ENCODE data around the gene NELFE. TPM values are rescaled to one million over a fixed set of nuclear protein-coding genes. Genes with fewer than 3 reads are reported as not detected.

NELFE gene
- total RNA-seq, 2 donors from 2014 or later: 88.9 to 94.0 TPM

DNA sequence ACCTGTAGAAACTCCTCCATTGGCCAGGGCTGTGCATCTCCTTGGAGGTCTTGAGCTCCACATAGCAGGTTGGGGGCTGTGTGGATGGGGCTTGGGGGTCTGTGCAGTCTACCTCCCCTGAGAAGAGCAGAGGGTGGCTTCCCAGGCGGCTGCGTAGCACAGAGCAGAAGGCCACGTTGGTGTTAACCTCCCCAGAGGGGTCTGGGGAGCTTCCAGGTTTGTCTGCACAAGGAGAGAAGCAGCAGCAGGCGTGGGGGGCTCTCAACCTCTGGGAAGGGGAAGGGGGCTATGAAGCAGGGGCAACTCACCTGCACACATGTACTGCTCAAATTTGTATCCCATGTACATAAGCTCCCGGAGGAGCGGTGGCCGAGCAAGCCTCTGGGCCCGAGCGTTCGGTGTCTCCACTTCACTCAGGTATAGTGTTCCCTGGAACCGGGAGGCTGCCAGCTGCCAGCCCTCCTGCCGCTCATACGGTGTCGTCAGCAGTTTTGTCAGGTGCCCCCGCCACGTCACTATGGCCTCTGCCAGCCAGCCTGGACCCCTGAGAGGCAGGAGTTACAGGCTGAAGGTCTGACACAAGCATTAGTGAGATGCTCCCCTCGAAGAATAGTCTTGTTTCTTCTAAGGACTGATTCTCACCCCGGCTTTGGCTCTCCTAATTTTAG lies 12.0 kb upstream of the NELFE start:
- Histone ChIP-seq H3K36me3 (peaks cover 7 to 12% of the 10 kb centered on the region in 2 donors), H3K4me1 (replicated peaks) (peaks cover 10% of the 10 kb centered on the region), H3K9me3 (no peaks in the 10 kb centered on the region), H3K27me3 (replicated peaks; ENCODE audit: insufficient read depth) (no peaks in the 10 kb centered on the region), H3K4me3 (peak overlapping the region; percentile 64 to 75), H3K27ac (peak overlapping the region; percentile 98 to 99)
- no peak for DNase-seq (ENCODE audit: low spot score)
- TF ChIP-seq CTCF (IDR thresholded peaks at IDR 0.05) (no peak), POLR2A (IDR thresholded peaks at IDR 0.05) (no peak), POLR2AphosphoS5 (IDR thresholded peaks at IDR 0.05) (no peak)
- 72% methylated on average over 18 of the region's 18 CpGs for WGBS
- intact Hi-C loops (cut with DNase I): no loop called here

GRCh38 chr6:31969712-31970603 lies 11.2 kb upstream of the NELFE start:
- 71% methylated on average over 17 of the region's 17 CpGs for WGBS
- no peak overlapping the region for H3K4me3 ChIP-seq
- intact Hi-C loops (cut with DNase I): loop anchor here (10.0 kb wide), 1 partner anchor 185 kb away; the partner anchor contains the start of genes PPT2 and PRRT1

DNA sequence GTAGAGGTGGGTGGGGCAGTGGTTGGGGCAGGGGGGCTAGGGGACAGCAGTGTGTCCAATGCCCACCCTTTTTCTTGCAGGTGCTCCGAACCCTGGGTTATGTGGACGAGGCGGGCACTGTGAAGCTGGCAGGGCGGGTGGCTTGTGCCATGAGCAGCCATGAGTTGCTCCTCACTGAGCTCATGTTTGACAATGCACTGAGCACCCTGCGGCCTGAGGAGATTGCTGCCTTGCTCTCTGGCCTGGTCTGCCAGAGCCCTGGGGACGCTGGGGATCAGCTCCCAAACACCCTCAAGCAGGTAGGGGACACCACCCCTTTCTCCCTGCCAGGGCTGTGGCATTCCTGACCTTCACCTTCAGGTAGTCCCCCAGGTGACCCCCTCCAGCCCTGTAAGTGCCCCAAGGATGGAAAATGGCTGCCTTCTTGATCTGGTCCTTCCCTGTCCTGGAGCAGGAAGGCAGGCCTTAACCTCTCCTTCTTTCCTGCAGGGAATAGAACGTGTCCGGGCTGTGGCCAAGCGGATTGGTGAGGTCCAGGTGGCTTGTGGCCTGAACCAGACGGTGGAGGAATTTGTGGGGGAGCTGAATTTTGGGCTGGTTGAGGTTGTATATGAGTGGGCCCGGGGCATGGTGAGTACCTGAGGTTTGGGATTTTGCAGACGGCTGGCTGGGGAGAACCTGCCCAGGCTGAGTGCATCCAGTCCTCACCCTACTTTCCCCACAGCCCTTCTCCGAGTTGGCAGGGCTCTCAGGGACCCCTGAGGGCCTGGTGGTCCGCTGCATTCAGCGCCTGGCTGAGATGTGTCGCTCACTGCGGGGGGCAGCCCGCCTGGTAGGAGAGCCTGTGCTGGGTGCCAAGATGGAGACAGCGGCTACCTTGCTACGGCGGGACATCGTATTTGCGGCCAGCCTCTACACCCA lies 10.3 kb upstream of the NELFE start:
- peaks cover 10% of the 10 kb centered on the region for H3K4me1 ChIP-seq (replicated peaks)
- H3K27ac ChIP-seq: no peak overlapping the region
- H3K36me3 ChIP-seq: peaks cover 7 to 16% of the 10 kb centered on the region in 2 donors
- no peaks in the 10 kb centered on the region for H3K9me3 ChIP-seq
- H3K27me3 ChIP-seq (replicated peaks; ENCODE audit: insufficient read depth): no peaks in the 10 kb centered on the region
- intact Hi-C loops (cut with DNase I): loop anchor here (10.0 kb wide), 1 partner anchor 186 kb away; the partner anchor contains the start of genes PPT2 and PRRT1
- DNase-seq (ENCODE audit: low spot score): no peak
- TF ChIP-seq POLR2AphosphoS5 (IDR thresholded peaks at IDR 0.05) (no peak), CTCF (IDR thresholded peaks at IDR 0.05) (no peak), POLR2A (IDR thresholded peaks at IDR 0.05) (no peak)
- no peak overlapping the region for H3K4me3 ChIP-seq
- WGBS: 81% methylated on average over 23 of the region's 23 CpGs

More at GRCh38 chr6:31969712-31970603, 11.2 kb upstream of the NELFE start:
- TF ChIP-seq POLR2A (IDR thresholded peaks at IDR 0.05) (no peak), POLR2AphosphoS5 (IDR thresholded peaks at IDR 0.05) (no peak), CTCF (IDR thresholded peaks at IDR 0.05) (no peak)
- Histone ChIP-seq H3K27ac (peak overlapping the region in 1 of 2 donors; percentile 99), H3K27me3 (replicated peaks; ENCODE audit: insufficient read depth) (no peaks in the 10 kb centered on the region), H3K4me1 (replicated peaks) (peaks cover 10% of the 10 kb centered on the region), H3K9me3 (no peaks in the 10 kb centered on the region), H3K36me3 (peaks cover 7 to 12% of the 10 kb centered on the region in 2 donors)
- DNase-seq (ENCODE audit: low spot score): no peak

DNA sequence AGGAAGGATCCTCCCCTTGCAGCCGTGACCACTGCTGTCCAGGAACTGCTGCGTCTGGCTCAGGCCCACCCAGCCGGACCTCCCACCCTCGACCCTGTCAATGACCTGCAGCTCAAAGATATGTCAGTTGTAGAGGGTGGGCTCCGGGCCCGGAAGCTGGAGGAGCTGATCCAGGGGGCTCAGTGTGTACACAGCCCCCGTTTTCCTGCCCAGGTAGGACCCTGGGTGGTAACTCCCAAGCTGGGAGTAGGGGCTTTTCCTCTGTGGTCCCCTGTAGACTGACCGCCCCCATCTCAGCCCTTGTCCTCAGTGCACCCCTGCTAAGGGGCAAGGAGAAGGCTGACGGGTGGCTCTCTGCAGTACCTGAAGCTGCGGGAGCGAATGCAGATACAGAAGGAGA lies 9.6 kb upstream of the NELFE start:
- TF ChIP-seq POLR2AphosphoS5 (IDR thresholded peaks at IDR 0.05) (no peak), CTCF (IDR thresholded peaks at IDR 0.05) (no peak), POLR2A (IDR thresholded peaks at IDR 0.05) (no peak)
- intact Hi-C loops (cut with DNase I): loop anchor here (10.0 kb wide), 1 partner anchor 186 kb away; the partner anchor contains the start of genes PPT2 and PRRT1
- WGBS: 77% methylated on average over 11 of the region's 11 CpGs
- Histone ChIP-seq H3K27me3 (replicated peaks; ENCODE audit: insufficient read depth) (no peaks in the 10 kb centered on the region), H3K4me1 (replicated peaks) (peaks cover 10% of the 10 kb centered on the region), H3K36me3 (peaks cover 11 to 18% of the 10 kb centered on the region in 2 donors), H3K27ac (no peak overlapping the region), H3K4me3 (no peak overlapping the region), H3K9me3 (no peaks in the 10 kb centered on the region)
- DNase-seq (ENCODE audit: low spot score): no peak
